BJ (cell line): ENCODE data around the gene CDKN2C. TPM values are rescaled to one million over a fixed set of nuclear protein-coding genes. Genes with fewer than 3 reads are reported as not detected.

Experiments used
- CTCF ChIA-PET: fragments of 350-600 bp; formaldehyde crosslinking; extraction: SDS; loops from one replicate; lab custom pipeline; 2021; ENCODE audit warnings: antibody characterized with exemption, inconsistent platforms; lab: Yijun Ruan, JAX
- POLR2A ChIA-PET: fragments of 300-600 bp; sonication (Branson Sonifier 250); formaldehyde crosslinking; extraction: SDS; loops from one replicate; lab custom pipeline; 2021; ENCODE audit warnings: antibody characterized with exemption; lab: Charles Lee
- DNase-seq: peaks from one replicate; pipeline ENCODE4 v3.0.0-alpha.2; 2011; ENCODE audit warnings: low read depth
- H3K27me3 ChIP-seq: 2 replicates; pipeline ENCODE4 v1.6.0; 2011; ENCODE audit warnings: low read length; ENCODE audit not compliant: control insufficient read depth, insufficient read depth
- H3K36me3 ChIP-seq: 2 replicates; pipeline ENCODE4 v1.5.1; 2011; ENCODE audit warnings: low read length; ENCODE audit not compliant: control insufficient read depth, insufficient read depth
- H3K4me3 ChIP-seq: 2 replicates; pipeline ENCODE4 v1.5.1; 2011; ENCODE audit warnings: low read depth, mild to moderate bottlenecking, control low read depth, low read length
- CTCF ChIP-seq: IDR thresholded peaks from 2 replicates; pipeline ENCODE4 v1.5.1; 2011; ENCODE audit warnings: low read depth, mild to moderate bottlenecking, control low read depth, inconsistent platforms, low read length, moderate library complexity; ENCODE audit not compliant: insufficient read depth
- polyA plus RNA-seq: library from polyadenylated mRNA; depleted of rRNA; stranded (reverse); fragments of >200 nt; gene quantifications from 2 replicates; pipeline ENCODE4 v1.2.3, GENCODE V29; 2011

Gene CDKN2C
- polyA plus RNA-seq, 1 experiment, result 21.3 TPM

- no peaks in the 10 kb centered on the region for H3K27me3 ChIP-seq
- TF ChIP-seq CTCF, result no peak
- no peak for DNase-seq
- no peaks in the 10 kb centered on the region for H3K36me3 ChIP-seq
- POLR2A ChIA-PET, result no interaction called here
- no peak overlapping the region for H3K4me3 ChIP-seq
- CTCF ChIA-PET, result no interaction called here
These were observed 15.0 kb downstream of the CDKN2C start for GRCh38 chr1:50985094-50985493.

- CTCF ChIA-PET, result interaction anchor here (1.1 kb wide), 1 partner anchor 9 kb away, joined by 4 read pairs; no protein-coding TSS in a partner anchor
- no peak for DNase-seq
- POLR2A ChIA-PET, result no interaction called here
These were observed 16.6 kb downstream of the CDKN2C start for GRCh38 chr1:50986653-50987052.

GRCh38 chr1:50989694-50990093 is 19.6 kb downstream of the CDKN2C start:
- Histone ChIP-seq H3K4me3 (no peak overlapping the region), H3K36me3 (no peaks in the 10 kb centered on the region), H3K27me3 (no peaks in the 10 kb centered on the region)
- CTCF ChIA-PET, result no interaction called here
- TF ChIP-seq CTCF, result no peak
- DNase-seq, result no peak
- POLR2A ChIA-PET, result no interaction called here

More at GRCh38 chr1:50986653-50987052, 16.6 kb downstream of the CDKN2C start:
- H3K27me3 ChIP-seq, result no peaks in the 10 kb centered on the region
- H3K4me3 ChIP-seq, result no peak overlapping the region
- no peaks in the 10 kb centered on the region for H3K36me3 ChIP-seq
- no peak for TF ChIP-seq CTCF

GRCh38 chr1:50992532-50993318 is 22.7 kb downstream of the CDKN2C start:
- Histone ChIP-seq H3K36me3 (no peaks in the 10 kb centered on the region), H3K27me3 (no peaks in the 10 kb centered on the region), H3K4me3 (no peak overlapping the region)
- no peak for TF ChIP-seq CTCF
- CTCF ChIA-PET, result no interaction called here
- POLR2A ChIA-PET, result no interaction called here
- no peak for DNase-seq

GRCh38 chr1:50993645-50994044 is 23.6 kb downstream of the CDKN2C start:
- Histone ChIP-seq H3K4me3 (no peak overlapping the region), H3K36me3 (no peaks in the 10 kb centered on the region), H3K27me3 (no peaks in the 10 kb centered on the region)
- CTCF ChIA-PET, result no interaction called here
- POLR2A ChIA-PET, result no interaction called here
- DNase-seq, result no peak
- no peak for TF ChIP-seq CTCF
